Measurements from ENCODE around the gene TNFRSF8. TPM values are rescaled to one million over a fixed set of nuclear protein-coding genes. Genes with fewer than 3 reads are reported as not detected.

Gene TNFRSF8
- total RNA-seq, 4 donors from 2014 or later = 0.18 to 1.2 (median 0.76) TPM; not detected in 1

- no peaks in the 10 kb centered on the region for H3K36me3 ChIP-seq
- no peak for DNase-seq
- WGBS, 2 donors = 0 to 20% methylated on average over 1 to 11 of the region's 79 CpGs
- TF ChIP-seq CTCF (IDR thresholded peaks at IDR 0.05) (no peak), POLR2A (IDR thresholded peaks at IDR 0.05) (peak in 2 of 4 donors; percentile 88 to 95)
- peak within 1 kb of the TSS; percentile 52 to 94 (median 80) for H3K4me3 ChIP-seq
- intact Hi-C loops (cut with DNase I) = no loop called here
- H3K27ac ChIP-seq = peak within 1 kb of the TSS; percentile 77 to 93 (median 86)
- H3K27me3 ChIP-seq = peaks cover 0 to 51% (median 2%) of the 10 kb centered on the region in 4 donors
- H3K4me1 ChIP-seq = peaks cover 15 to 87% (median 29%) of the 10 kb centered on the region in 3 donors
- H3K9me3 ChIP-seq = no peaks in the 10 kb centered on the region
These were observed 103.9 kb downstream of the TNFRSF8 start, which contains the start of gene TNFRSF1B for GRCh38 chr1:12166834-12167492. Gene TNFRSF1B (plus strand): TSS chr1:12166991. CDS start chr1:12167092, 101 bp downstream.

DNA sequence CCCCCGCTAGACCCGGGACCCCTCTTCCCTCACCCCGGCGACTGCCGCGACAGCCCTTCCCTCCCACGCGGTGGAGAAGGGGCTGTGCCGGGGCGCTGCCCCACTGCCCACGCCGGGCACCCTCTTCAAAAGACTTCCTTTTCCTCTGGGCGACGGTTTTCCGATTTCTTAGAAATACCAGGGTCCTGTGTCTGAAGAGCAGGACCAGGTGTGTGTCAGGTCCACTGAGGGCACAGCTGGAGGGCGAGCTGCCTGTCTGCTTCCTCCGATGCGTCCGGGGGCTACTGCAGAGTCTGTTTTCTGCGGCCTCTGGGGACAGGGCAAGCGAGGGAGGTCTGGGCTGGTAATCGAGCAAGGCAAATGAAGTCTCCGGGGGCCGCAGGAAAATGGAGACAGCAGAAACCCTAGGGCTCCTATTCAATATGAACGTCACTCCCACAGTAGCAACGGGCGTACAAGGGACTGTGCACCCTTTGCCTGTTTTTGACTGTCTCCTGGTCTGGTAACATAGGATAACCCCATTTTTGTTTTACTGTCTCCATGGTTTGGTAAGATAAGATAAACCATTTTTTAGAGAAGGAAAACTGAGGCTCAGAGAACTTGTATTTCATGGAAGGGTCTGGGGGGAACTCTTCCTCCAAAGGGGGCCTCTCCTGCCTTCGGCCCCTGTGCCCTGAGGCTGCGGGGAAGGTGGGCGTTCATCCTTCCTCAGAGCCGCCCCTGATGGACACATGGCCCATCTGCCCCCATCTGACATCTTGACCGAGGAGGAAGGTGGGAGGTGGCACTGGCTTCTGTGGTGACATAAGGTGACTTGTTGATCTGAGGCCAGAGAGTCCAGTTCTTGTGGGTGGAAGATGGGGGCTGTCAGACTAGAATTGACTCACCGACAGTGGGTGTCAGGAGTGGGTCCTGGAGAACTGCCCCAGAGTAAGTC is 104.7 kb downstream of the TNFRSF8 start:
- H3K4me1 ChIP-seq = peaks cover 7 to 87% (median 24%) of the 10 kb centered on the region in 3 donors
- no peaks in the 10 kb centered on the region for H3K9me3 ChIP-seq
- TF ChIP-seq CTCF (IDR thresholded peaks at IDR 0.05) = no peak
- TF ChIP-seq POLR2A (IDR thresholded peaks at IDR 0.05) = no peak
- H3K27ac ChIP-seq = peak overlapping the region; percentile 77 to 93 (median 86)
- peaks cover 0 to 51% (median 2%) of the 10 kb centered on the region in 4 donors for H3K27me3 ChIP-seq
- no peaks in the 10 kb centered on the region for H3K36me3 ChIP-seq
- DNase-seq = no peak
- peak overlapping the region; percentile 52 to 94 (median 80) for H3K4me3 ChIP-seq
- intact Hi-C loops (cut with DNase I) = no loop called here
- 13 to 28% methylated on average over 20 to 25 of the region's 33 CpGs for WGBS, 2 donors

DNA sequence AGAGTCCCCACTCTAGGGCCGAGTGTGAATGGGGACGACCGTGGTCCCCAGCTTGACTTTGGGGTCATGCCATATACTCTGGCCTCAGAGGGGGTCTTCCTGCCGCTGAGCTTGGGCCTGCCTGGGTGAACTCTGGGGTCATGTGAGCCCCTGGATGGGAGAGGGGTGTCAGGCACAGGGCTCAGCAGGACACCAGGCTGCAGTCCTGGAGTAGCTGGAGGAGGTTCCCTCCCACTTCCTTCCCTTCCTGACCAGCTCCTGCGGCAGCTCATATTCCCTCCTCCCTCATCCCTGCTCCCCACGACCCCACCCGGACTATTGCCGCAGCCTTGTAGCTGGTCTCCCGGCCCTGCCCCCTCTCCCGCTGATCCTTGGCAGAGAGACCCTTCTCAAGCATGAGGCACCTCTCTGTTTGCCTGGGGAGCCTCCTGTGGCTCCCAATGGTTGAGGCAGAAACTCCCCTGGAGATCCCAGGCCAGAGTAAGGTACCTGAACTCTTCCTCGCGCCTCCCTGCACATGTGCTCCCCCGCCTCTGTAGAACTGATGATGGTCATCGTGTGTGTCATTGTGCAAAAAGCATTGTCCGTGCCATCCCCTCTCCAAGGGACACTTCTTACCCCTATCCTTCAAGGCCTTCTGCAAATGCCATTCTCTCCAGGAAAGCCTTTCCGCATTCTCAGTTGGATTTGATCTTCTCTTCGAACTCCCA is 105.5 kb downstream of the TNFRSF8 start:
- H3K4me3 ChIP-seq = peak overlapping the region; percentile 52 to 94 (median 80)
- 65 to 74% methylated on average over 12 to 13 of the region's 17 CpGs for WGBS, 2 donors
- H3K4me1 ChIP-seq = peaks cover 4 to 87% (median 22%) of the 10 kb centered on the region in 3 donors
- intact Hi-C loops (cut with DNase I) = no loop called here
- H3K27me3 ChIP-seq = peaks cover 0 to 51% (median 2%) of the 10 kb centered on the region in 4 donors
- TF ChIP-seq POLR2A (IDR thresholded peaks at IDR 0.05) (no peak), CTCF (IDR thresholded peaks at IDR 0.05) (no peak)
- no peak for DNase-seq
- no peaks in the 10 kb centered on the region for H3K36me3 ChIP-seq
- H3K27ac ChIP-seq = peak overlapping the region; percentile 77 to 93 (median 86)
- no peaks in the 10 kb centered on the region for H3K9me3 ChIP-seq

GRCh38 chr1:12169442-12170135 is 106.5 kb downstream of the TNFRSF8 start:
- intact Hi-C loops (cut with DNase I) = no loop called here
- peak overlapping the region in 3 of 4 donors; percentile 77 to 93 (median 91) for H3K27ac ChIP-seq
- no peaks in the 10 kb centered on the region for H3K9me3 ChIP-seq
- 76 to 77% methylated on average over 3 to 6 of the region's 8 CpGs for WGBS, 2 donors
- H3K4me1 ChIP-seq = peaks cover 7 to 89% (median 24%) of the 10 kb centered on the region in 3 donors
- no peak for TF ChIP-seq POLR2A (IDR thresholded peaks at IDR 0.05)
- no peak for TF ChIP-seq CTCF (IDR thresholded peaks at IDR 0.05)
- H3K27me3 ChIP-seq = peaks cover 0 to 43% (median 2%) of the 10 kb centered on the region in 4 donors
- H3K36me3 ChIP-seq = no peaks in the 10 kb centered on the region
- DNase-seq = no peak
- H3K4me3 ChIP-seq = peak overlapping the region in 2 of 4 donors; percentile 84 to 94

Data from esophagus squamous epithelium (tissue), 5 donors.